Measurements from ENCODE around the gene C17orf75.

DNA sequence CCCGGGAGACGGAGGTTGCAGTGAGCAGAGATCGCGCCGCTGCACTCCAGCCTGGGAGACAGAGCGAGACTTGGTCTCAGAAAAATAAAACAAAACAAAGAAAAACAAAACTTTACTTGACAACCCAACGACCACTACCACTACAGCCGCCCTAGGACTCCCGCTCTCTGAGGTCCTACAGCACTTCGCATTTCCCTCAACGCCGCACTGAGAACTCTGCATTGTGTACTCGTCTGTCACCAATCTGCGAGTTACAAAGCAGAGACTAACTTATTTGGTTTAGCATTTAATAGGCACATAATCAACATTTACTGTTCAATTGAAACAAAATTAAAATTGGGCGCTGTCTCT, 7.5 kb upstream of the C17orf75 start:
- TF ChIP-seq L3MBTL2 (conservative IDR thresholded peaks at IDR 0.05): no peak
- no peak for TF ChIP-seq BHLHE40 (IDR thresholded peaks at IDR 0.05; ENCODE audit: borderline replicate concordance)
- no peak for TF ChIP-seq TARDBP (IDR thresholded peaks at IDR 0.05)
- TF ChIP-seq PKNOX1 (IDR thresholded peaks at IDR 0.05): no peak
- TF ChIP-seq FOXA1 (IDR thresholded peaks at IDR 0.05): no peak
- no peak for TF ChIP-seq FOXM1 (IDR thresholded peaks at IDR 0.05; ENCODE audit: borderline replicate concordance)
- no peak for TF ChIP-seq ELF4 (IDR thresholded peaks at IDR 0.05)
- no peak for TF ChIP-seq FOXK2 (IDR thresholded peaks at IDR 0.05)
- no peak for TF ChIP-seq SP1 (IDR thresholded peaks at IDR 0.05)
